HG02759 (cell line): ENCODE results near the gene MEIS3.
"Not testable (repeated sequence)": the region's sequence is repeated elsewhere in the genome, so short reads cannot be mapped to it uniquely, and the experiment has no call there.

Source experiments
- ATAC-seq: cut with Tn5 transposase; IDR thresholded peaks from one replicate; pipeline ENCODE4 v1.9.1; 2021; ENCODE audit warnings: mild to moderate bottlenecking, moderate library complexity; ENCODE audit not compliant: unreplicated experiment

Gene MEIS3

GRCh38 chr19:47417107-47417745, 2.1 kb downstream of the MEIS3 start:
- no peak for ATAC-seq

- no peak for ATAC-seq
These were observed 2.7 kb downstream of the MEIS3 start for GRCh38 chr19:47416643-47416985.

GRCh38 chr19:47415953-47416642, 3.2 kb downstream of the MEIS3 start:
- ATAC-seq: no peak

- no peak for ATAC-seq
These were observed 4.9 kb downstream of the MEIS3 start for GRCh38 chr19:47414469-47414868.

GRCh38 chr19:47413941-47414340, 5.4 kb downstream of the MEIS3 start:
- no peak for ATAC-seq

- not testable (repeated sequence) for ATAC-seq
These were observed 7.6 kb downstream of the MEIS3 start for GRCh38 chr19:47411696-47412095.

- no peak for ATAC-seq
These were observed 8.2 kb downstream of the MEIS3 start for GRCh38 chr19:47411101-47411500.

- no peak for ATAC-seq
These were observed 11.0 kb downstream of the MEIS3 start for GRCh38 chr19:47408156-47408938.

GRCh38 chr19:47407417-47407774, 11.9 kb downstream of the MEIS3 start:
- no peak for ATAC-seq

GRCh38 chr19:47406711-47407416, 12.5 kb downstream of the MEIS3 start:
- ATAC-seq: no peak

- ATAC-seq: no peak
These were observed 13.4 kb downstream of the MEIS3 start for GRCh38 chr19:47405854-47406417.

- ATAC-seq: no peak
These were observed 14.2 kb downstream of the MEIS3 start for GRCh38 chr19:47405197-47405550.

GRCh38 chr19:47404334-47405196, 14.8 kb downstream of the MEIS3 start:
- no peak for ATAC-seq

GRCh38 chr19:47402504-47402903, 16.8 kb downstream of the MEIS3 start:
- no peak for ATAC-seq

- no peak for ATAC-seq
These were observed 20.4 kb downstream of the MEIS3 start for GRCh38 chr19:47398707-47399597.

- no peak for ATAC-seq
These were observed 27.7 kb downstream of the MEIS3 start for GRCh38 chr19:47391510-47392223.

GRCh38 chr19:47390533-47391488, 28.5 kb downstream of the MEIS3 start:
- ATAC-seq: no peak

- ATAC-seq: no peak
These were observed 30.2 kb downstream of the MEIS3 start for GRCh38 chr19:47389150-47389556.
